Inflammatory macrophage (primary cell): ENCODE data around the gene MAP4K3.
"Not testable (repeated sequence)": the region's sequence is repeated elsewhere in the genome, so short reads cannot be mapped to it uniquely, and the experiment has no call there.

ENCODE experiments used
- DNase-seq, 2 donors: peaks; one replicate each; pipeline ENCODE4 v3.0.0-alpha.2; 2020 to 2022

Gene MAP4K3

DNA sequence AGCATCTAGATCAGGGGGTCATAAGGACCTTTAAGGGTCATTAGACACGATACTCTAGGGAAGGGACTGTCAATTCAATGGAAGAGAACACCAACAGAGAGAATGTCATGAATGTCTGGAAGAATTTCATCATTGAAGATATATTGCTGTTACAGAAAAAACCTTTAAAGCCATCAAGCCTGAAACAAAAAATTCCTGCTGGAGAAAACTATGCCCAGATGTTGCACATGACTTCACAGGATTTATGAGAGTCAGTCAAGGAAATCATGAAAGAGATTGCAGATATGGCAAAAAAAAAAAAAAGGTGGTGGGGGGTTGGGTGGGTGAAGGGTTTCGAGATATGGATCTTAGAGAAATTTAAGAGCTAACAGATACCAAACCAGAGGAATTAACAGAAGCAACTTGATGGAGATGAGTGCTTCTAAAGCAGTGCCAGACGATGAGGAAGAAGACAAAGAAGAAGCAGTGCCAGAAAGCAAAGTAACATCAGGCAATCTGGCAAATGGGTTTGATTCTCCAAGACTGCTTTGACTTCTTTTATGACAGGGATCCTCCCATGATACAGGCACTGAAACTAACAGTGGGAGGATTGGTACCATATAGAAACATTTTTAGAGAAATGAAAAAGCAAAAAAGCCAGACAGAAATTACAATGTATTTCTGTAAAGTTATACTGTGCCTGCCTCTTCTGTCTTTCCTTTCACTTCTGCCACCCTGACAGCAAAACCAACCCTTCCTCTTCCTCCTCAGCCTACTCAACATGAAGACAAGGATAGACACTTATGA lies 28.5 kb downstream of the MAP4K3 start:
- peak; percentile 48 to 56 for DNase-seq

DNA sequence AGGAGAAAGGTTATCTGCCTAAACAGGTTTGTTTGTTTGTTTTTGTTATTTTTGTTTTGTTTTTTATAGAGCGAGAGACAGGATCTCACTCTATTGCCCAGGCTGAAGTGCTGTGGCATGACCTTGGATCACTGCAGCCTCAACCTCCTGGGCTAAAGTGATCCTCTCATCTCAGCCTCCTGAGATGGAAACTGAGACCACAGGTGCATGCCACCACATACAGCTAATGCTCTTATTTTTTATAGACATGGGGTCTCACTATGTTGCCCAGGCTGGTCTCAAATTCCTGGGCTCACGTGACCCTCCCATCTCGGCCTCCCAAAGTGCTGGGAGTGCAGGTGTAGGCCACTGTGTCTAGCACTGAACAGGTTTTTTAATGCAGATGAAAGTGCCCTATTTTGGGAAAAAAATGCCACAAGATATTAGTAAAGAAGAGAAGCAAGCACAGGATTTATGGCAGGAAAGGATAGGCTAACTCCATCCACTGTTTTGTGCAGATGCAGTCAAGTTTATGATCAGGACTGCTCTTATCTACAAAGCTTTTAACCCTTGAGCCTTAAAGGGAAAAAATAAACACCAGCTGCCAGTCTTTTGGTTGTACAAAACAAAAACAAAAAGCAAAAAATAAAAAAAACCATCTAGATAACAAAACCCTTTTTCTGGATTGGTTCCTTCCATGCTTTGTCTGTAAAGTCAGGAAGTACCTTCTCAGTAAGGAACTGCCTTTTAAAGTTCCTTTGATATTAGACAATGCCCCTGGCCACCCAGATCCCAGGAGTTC lies 29.4 kb downstream of the MAP4K3 start:
- no peak for DNase-seq

DNA sequence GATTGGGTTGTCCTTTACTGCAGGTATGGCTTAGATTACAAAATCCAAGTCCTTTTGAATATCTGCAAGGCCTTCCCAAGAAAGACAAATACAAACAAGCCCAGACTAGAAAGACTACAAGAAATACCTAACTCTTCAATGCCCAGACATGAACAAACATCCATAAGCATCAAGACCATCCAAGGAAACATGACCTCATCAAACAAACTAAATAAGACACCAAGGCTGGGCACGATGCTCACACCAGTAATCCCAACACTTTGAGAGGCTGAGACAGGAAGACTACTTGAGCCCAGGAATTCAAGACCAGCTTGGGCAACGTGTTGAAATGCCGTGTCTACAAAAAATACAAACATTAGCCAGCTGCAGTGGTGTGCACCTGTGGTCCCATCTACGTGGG lies 31.7 kb downstream of the MAP4K3 start:
- DNase-seq, result no peak

DNA sequence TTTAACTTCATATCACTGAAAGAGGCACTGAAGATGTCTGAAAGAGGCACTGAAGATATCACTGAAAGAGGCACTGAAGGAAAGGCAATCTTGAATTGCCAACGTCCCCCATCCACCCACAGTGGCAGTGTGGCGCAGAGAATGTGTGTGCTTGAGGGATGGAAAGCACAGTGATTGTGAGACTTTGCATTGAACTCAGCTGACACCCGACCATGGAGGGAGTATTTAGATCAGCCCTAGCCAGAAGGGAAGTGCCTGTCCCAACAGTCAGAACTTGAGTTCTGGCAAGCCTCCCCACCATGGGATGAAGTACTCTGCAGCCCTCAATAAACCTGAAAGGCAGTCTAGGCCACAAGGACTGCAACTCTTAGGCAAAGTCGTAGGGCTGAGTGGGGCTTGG lies 33.8 kb downstream of the MAP4K3 start:
- DNase-seq, result peak; percentile 61 to 65

DNA sequence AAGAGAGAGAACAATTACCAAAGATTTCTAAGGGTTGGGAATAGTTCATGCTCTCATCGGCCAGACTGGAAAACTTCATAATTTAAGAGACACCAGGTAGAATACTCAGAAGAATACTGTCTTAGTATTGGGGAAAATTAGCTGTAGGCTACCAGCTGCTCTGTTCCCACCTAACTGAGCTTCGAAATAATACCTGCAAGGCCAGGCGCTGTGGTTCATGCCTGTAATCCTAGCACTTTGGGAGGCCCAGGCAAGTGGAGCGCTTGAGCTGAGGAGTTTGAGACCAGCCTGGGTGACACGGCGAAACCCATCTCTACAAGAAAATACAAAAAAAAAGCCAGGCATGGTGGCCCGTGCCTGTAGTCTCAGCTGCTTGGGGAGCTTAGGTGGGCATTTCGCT lies 35.8 kb downstream of the MAP4K3 start:
- no peak for DNase-seq

DNA sequence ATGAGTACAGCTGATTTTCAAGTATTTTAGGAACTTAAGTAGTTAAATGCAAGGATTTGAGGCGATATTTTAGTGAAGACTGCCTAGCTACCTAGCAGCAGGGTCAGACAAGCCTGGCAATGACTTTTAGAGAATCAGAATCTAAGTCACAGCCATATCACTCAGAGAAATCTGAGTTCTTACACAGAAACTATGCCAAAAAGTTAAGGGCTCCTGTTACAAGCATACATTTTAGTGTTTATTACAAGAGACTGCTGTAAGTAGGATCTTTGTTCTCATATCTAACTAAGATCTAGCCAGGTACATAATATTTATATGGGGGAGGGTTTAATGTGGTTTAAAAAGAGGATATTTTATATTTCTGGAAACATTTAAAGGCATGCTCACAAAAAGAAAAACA lies 37.5 kb downstream of the MAP4K3 start:
- DNase-seq, result no peak

DNA sequence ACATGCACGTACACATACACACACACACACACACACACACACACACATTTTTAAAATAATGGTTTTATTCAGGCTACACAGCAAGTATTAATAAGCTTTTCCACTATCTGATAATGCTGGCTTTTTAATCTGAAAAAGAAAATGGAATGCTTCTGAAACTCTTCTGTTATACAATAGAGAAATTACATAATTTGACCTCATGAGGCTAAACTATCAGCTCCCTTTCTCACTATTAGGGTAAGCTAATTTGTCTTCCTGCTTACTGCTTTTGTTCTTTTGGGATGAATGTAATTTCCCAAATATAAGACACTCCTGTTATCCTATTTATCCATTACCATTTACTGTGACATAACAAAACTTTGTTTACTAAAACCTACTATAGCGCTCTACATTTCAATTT lies 41.8 kb downstream of the MAP4K3 start:
- no peak for DNase-seq

DNA sequence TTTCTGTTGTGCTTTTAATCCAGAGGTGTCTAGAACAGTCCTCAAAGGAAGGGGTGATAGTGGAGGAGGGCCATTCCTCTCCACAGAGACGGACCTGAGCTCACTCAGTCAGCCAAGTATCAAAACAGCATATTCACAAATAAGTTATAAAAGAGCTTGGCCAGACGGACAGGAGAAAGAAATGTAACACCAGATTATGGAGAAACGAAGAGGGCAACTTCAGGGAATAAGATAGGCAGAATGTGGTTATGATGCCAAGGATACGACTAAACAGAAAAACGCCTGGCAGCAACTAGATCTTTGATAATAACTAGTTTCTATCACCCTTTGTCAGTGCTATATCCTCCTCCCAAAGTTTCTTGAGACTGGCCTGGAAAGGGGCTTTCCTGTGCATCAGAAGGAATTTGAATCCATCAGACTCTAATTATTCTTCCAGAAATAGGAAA lies 42.5 kb downstream of the MAP4K3 start:
- DNase-seq, result no peak

DNA sequence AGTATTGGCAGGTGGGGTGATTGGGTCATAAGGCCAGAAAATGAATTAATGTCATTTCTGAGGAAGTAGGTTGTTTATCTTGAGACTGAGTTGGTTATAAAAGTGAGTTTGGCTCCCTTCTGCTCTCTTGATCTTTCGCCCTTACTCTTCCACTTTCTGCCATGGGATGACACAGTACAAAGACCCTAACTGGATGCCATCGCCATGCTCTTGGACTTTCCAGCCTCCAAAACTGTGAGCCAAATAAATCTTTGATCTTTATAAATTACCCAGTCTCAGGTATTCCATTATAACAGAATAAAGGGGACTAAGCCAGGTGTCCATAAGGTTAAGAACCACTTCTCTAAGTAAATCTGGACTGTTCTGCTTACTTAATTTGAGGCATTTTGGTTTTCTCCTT lies 44.4 kb downstream of the MAP4K3 start:
- no peak for DNase-seq

DNA sequence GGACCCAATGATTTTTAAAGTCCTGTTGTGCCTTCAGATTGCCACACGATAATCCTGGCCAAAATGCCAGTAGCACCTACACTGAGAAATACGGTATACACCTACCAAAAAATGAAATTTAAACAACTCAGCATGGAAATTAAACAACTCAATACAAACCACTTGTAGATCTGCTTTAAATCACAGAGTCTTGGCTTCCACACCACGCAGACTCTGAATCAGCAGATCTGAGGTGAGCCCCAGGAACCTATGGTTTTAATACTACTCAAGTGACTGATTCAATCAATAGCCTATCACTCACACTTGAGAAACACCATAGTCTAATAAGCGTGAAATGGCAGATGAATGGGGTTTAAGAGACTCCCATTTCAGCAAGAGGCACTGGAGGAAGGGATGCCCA lies 46.9 kb downstream of the MAP4K3 start:
- no peak for DNase-seq

DNA sequence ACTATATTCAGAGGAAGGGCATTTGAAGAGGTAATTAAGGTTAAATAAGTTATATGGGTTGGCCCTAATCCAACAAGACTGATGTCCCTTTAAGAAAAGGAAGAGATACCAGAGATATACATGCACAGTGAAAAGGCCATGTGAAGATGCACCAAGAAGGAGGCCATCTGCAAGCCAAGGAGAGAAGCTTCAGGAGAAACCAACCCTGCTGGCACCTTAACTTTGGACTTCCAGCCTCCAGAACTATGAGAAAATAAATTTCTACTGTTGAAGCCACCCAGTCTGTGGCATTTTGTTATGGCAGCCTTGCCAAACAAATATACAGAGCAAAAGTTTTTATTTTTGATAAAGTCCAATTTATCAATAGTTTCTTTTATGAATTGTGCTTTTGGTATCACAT lies 51.0 kb downstream of the MAP4K3 start:
- DNase-seq, result no peak

DNA sequence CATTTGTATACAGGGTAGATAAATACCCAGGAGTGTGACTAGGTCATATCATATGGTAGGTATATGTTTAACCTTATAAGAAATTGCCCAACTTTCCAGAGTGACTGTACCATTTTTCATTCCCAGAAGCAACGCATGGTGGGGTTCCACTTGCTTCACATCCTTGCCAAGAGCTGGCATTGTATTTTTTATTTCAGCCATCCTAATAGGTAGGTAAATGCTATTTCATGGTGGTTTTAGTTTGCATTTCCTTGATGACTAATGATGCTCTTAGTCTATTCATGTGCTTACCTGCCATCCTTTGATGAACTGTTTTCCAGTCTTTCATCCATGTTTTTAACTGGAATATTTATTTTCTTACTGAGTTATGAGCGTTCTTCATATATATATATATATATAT lies 51.9 kb downstream of the MAP4K3 start:
- no peak for DNase-seq

DNA sequence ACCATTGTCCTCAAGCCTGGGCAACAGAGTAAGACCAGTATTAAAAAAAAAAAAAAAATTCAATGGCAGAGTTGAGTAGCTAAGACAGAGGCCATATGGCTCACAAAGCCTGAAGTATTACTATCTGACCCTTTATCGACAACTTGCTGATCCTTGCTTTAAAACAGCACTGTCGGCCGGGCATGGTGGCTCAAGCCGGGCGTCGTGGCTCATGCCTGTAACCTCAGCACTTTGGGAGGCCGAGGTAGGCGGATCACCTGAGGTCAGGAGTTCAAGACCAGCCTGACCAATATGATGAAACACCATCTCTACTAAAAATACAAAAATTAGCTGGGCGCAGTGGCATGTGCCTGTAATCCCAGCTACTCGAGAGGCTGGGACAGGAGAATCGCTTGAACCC lies 53.0 kb downstream of the MAP4K3 start:
- not testable (repeated sequence) for DNase-seq

DNA sequence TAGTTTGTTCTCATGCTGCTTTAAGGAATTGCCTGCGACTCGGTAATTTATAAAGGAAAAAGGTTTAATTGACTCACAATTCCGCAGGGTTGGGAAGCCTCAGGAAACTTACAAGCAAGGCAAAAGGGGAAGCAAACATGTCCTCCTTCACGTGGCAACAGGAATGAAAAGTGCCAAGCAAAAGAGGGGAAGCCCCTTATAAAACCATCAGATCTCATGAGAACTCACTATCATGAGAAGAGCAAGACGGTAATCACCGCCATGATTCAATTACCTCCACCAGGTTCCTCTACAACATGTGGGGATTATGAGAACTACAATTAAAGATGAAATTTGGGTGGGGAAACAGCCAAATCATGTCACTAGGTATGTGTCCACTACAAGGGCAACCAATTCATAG lies 53.9 kb downstream of the MAP4K3 start:
- DNase-seq, result peak in 1 of 2 donors; percentile 49

DNA sequence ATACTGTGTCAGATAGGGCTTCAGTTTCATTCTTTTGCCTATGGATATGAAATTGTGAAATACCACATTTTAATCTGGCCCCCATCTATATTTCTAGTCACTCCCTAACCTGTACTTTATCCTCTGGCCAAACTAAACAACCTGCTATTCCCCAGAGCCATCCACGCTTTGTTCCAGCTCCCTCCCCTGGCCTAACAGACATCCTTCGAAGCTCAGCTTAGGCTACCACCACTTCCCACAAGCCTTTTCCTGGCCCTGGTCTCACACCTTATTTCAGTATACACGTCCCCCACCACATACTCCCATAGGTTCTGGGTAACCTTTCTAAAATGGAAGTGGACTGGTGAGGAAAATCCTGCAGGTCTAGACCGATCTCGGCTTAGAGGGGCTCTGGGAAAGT lies 55.4 kb downstream of the MAP4K3 start:
- no peak for DNase-seq

DNA sequence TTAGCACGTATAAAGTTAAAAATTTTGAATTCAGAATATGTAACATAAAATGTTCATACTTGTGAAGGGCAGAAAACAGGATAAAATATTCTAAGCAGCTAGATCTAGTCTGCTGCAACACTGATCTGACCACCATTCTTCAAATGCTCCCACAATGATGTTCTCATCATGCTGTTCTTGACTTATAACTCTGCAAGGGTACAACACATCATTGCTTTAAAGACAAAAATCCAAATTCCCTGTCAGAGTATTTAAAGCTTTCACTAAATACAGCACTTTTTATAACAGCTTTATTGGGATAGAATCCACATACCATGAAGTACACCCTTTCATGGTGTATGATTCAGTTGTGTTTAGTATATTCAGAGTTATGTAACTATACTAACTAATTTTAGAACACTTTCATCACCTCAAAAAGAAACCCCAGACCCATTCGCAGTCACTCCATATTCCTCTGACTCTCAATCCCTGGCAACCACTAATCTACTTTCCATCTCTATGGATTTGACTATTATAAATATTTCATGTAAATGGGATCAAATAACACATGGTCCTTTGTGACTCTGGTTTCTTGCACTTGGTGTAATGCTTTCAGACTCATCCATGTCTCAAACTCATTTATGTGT lies 56.4 kb downstream of the MAP4K3 start:
- DNase-seq, result no peak

DNA sequence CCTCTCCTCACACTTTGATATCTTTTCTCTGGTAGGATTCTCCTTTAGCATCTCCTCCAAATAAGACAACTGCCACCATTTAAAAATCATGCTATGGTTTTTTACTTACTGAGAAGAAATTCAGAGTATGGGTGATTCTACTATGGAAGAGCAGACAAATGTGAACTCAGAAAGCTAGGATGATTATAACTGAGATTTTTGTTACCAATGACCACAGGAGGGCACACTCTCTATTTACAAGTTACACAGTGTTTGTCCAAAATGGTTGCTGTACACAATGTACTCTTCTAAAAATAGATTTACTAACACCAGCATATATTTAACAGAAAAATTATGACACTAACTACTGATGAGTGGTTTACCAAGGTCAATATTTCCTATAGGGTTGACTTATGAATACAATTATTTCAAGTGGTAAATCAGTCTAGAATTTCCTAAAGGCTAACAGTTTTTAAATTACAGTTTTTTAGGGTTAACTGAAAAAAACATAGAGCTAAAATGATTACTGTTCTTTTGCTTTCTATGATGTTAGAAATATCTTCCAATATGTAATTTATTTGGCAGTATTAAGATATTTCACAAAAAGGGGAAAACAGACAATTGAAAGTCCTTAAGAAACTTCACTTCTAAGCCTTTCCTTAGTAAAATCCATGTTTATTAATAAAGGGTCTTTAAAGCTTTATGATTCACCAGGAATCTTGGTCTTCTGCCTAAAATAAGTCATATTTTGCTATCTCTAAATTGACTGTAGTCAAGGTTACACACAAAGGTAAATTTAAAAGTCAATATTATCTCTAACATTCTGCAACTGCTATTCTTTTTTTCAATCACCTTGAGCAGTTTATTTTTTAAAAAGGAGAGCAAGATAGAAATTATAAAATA lies 57.2 kb downstream of the MAP4K3 start:
- peak; percentile 40 to 71 for DNase-seq

DNA sequence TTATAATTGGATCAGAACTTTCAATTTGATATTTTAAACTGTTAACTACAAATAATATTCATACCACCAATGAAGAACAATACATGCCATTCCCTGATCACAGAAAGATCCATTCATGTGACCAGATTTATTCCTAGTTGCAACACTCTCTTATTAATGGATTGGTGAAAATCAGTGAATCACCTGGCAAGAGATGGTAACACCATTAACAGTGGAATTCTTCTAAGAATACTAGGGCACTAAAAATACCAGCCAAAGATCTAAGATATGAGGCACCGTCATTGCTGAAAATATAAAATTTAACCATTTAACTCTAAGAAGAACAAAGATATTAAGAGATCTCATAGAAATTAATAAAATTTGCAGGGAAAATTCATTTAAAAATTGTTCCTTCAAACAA lies 58.1 kb downstream of the MAP4K3 start:
- DNase-seq, result no peak

DNA sequence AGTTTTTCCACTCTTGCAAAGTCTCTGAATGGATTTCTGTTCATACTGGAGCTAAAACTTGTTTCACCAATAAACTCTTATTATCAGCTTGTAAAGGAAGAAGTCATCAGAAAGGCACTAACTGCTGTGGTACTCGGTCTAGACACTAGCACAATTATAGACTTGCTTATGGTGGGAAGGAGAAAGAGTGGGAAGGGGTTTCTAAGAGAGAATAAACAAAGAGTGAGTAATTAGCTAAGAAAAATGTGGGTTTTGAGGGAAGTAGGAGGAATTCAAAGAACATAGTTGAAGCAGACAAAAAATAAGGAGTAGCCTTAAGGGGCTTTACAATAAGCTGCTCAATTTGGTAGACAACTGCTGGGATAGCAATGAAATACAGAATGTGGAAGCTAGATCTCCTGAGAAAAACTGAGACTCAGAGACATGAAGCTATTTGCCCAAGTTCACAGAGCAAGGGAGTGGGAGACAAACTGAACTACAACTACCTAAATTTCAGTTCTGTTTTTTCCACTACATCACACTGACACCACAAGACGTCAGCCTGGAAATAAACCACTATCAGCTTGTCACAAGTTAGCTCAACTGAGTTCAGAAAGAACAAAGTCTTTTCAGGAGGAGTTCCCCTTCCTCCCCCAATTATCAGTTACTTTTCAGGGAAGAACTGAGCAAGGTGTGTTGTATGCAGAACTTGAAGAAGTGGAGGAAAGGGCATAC lies 59.7 kb downstream of the MAP4K3 start:
- DNase-seq, result peak; percentile 85 to 86

DNA sequence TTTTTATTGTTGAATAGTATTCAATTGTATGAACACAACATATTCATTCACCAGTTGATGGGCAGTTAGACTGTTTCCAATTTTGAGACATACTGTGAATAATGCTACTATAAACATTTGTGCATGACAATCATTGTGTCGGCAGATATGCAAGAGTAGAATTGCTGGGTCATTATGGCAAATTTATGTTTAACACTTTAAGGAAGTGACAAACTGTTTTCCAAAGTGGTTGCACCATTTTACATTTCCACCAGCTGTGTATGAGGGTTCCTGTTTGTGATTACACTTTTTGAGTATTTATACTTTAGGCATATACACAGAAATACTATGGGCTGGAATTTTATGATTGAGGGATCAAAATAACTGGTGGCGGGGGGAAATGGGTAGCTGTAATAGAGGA lies 61.2 kb downstream of the MAP4K3 start:
- peak; percentile 48 to 50 for DNase-seq

DNA sequence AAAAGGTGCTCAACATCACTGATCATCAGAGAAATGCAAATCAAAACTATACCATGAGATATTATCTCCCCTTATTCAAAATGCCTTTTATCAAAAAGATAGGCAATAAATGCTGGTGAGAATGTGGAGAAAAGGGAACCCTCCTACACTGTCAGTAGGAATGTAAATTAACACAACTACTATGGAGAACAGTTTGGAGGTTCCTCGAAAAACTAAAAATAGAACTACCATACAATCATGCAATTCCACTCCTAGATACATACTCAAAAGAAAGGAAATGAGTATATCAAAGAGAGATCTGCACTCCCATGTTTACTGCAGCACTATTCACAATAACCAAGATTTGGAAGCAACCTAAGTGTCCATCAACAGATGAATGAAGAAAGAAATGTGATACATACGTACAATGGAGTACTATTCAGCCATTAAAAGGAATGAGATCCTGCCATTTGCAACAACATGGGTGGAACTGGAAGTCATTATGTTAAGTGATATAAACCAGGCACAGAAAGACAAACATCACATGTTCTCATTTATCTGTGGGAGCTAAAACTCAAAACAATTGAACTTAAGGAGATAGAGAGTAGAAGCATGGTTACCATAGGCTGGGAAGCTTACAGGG lies 63.8 kb downstream of the MAP4K3 start:
- DNase-seq, result peak; percentile 44 to 58
